Measurements from ENCODE around the gene KMT2B. TPM values are rescaled to one million over a fixed set of nuclear protein-coding genes. Genes with fewer than 3 reads are reported as not detected.
"Not testable (repeated sequence)": the region's sequence is repeated elsewhere in the genome, so short reads cannot be mapped to it uniquely, and the experiment has no call there.

Gene KMT2B
- polyA plus RNA-seq, 3 donors, result 31.2 to 39.1 (median 37.6) TPM

DNA sequence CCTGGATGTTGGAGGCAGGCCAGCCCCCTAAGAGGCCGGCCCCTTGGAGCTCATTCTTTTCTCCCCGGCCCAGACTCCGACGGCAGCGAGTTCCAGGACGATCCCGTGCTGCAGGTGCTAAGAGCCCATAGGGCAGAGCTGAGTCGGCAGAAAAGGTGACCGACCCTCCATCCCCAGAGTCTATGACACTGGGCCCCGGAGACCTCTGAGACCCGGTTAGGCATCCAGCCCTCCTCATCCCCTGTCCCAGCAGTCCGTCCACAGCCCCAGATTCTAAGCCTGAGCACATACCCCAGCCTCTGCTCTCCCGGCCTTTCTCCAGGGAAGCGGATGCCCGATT lies 50.2 kb downstream of the KMT2B start:
- DNase-seq (ENCODE audit: extremely low read depth in 1 of 11, low read depth in 9 of 11, low spot score in 4 of 11), result no peak

DNA sequence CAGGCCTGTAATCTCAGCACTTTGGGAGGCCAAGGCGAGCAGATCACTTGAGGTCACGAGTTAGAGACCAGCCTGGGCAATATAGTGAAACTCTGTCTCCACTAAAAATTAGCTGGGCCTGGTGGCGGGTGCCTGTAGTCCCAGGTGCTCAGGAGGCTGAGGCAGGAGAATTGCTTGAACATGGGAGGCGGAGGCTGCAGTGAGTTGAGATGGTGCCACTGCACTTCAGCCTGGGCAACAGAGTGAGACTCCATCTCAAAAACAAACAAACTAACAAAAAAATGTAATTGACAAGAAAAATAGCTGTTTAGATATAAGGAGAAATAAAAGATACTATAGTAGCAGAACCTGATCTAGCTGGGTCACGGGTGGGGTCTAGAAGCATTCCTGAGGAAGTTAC lies 54.6 kb downstream of the KMT2B start:
- DNase-seq (ENCODE audit: extremely low read depth in 1 of 11, low read depth in 9 of 11, low spot score in 4 of 11), result not testable (repeated sequence)

GRCh38 chr19:35773020-35773806 lies 55.4 kb downstream of the KMT2B start:
- no peak for DNase-seq (ENCODE audit: extremely low read depth in 1 of 11, low read depth in 9 of 11, low spot score in 4 of 11)

GRCh38 chr19:35774274-35775045 lies 56.7 kb downstream of the KMT2B start:
- DNase-seq (ENCODE audit: extremely low read depth in 1 of 11, low read depth in 9 of 11, low spot score in 4 of 11), result no peak

GRCh38 chr19:35775046-35775297 lies 57.2 kb downstream of the KMT2B start:
- DNase-seq (ENCODE audit: extremely low read depth in 1 of 11, low read depth in 9 of 11, low spot score in 4 of 11), result no peak

- DNase-seq (ENCODE audit: extremely low read depth in 1 of 11, low read depth in 9 of 11, low spot score in 4 of 11), result peak; percentile 91 to 98 (median 97)
These were observed 57.7 kb downstream of the KMT2B start, which contains the start of gene ARHGAP33 for GRCh38 chr19:35775298-35776101. ARHGAP33 (plus strand) TSS chr19:35775564; CDS start chr19:35775659, 95 bp downstream.

GRCh38 chr19:35776102-35776788 lies 58.4 kb downstream of the KMT2B start:
- no peak for DNase-seq (ENCODE audit: extremely low read depth in 1 of 11, low read depth in 9 of 11, low spot score in 4 of 11)

- DNase-seq (ENCODE audit: extremely low read depth in 1 of 11, low read depth in 9 of 11, low spot score in 4 of 11), result no peak
These were observed 59.5 kb downstream of the KMT2B start for GRCh38 chr19:35777086-35777841.

GRCh38 chr19:35777961-35778360 lies 60.2 kb downstream of the KMT2B start:
- no peak for DNase-seq (ENCODE audit: extremely low read depth in 1 of 11, low read depth in 9 of 11, low spot score in 4 of 11)

- DNase-seq (ENCODE audit: extremely low read depth in 1 of 11, low read depth in 9 of 11, low spot score in 4 of 11), result no peak
These were observed 61.2 kb downstream of the KMT2B start for GRCh38 chr19:35779033-35779432.

- DNase-seq (ENCODE audit: extremely low read depth in 1 of 11, low read depth in 9 of 11, low spot score in 4 of 11), result no peak
These were observed 62.3 kb downstream of the KMT2B start for GRCh38 chr19:35780058-35780457.

GRCh38 chr19:35780717-35781116 lies 62.9 kb downstream of the KMT2B start:
- DNase-seq (ENCODE audit: extremely low read depth in 1 of 11, low read depth in 9 of 11, low spot score in 4 of 11), result no peak

DNA sequence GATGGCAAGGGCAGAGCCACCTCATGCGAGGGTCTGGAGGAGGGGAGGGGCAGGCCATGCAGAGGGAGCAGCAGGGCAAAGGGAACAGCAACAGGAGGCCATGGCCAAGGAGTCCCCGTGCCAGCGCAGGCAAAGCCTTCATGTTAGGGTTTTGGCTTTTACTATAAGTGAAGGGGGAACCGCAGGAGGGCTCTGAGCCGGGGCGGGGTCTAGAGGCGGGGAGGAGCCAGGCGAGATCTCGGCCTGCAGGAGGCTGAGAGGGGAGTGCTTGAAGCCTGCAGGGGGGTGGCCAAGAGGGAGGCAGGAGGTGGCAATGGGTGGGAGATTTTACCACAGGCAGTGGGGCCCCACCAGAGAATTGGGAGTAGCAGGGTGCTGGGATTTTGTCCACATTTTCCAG lies 63.8 kb downstream of the KMT2B start:
- no peak for DNase-seq (ENCODE audit: extremely low read depth in 1 of 11, low read depth in 9 of 11, low spot score in 4 of 11)

- DNase-seq (ENCODE audit: extremely low read depth in 1 of 11, low read depth in 9 of 11, low spot score in 4 of 11), result no peak
These were observed 64.8 kb downstream of the KMT2B start for GRCh38 chr19:35782589-35782988.

DNA sequence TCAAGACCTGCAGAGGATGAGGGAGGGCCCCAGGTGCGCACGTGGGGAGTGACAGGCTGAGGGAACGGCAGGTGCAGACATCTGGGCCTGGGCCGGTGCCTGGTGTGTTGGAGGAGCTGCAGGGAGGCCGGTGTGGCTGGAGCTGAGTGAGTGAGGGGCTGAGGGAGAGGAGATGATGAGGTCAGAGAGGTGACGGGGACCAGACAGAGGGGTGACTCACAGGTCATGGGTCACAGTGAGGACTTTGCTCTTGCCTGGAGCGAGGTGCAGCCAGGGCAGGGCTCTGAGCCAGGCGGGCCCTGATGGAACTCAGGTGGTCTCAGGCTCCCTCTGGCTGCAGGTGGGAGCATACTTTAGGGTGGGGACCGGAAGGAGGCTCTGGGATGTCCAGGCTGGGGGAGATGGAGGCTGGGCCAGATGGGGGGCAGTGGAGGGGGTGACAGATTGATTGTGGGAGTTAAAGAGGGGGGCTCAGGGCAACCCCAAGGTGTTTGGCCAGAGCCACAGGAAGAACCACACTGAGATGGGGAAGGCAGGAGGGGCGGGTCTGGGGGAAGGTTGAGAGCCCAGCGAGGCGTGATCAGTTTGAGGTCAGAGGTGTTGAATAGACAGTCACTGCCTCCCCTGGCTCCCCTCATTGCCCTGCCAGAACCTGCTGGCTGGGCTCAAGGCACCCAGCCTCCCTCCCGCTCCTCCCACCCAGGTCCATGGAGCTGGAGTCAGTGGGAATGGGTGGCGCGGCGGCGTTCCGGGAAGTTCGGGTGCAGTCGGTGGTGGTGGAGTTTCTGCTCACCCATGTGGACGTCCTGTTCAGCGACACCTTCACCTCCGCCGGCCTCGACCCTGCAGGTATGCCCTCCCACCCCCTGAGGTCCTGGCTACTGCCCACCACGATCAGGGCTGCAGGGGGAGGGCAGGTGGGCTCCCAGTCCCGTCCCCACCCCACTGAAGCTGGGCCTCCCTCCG lies 65.9 kb downstream of the KMT2B start:
- no peak for DNase-seq (ENCODE audit: extremely low read depth in 1 of 11, low read depth in 9 of 11, low spot score in 4 of 11)

- DNase-seq (ENCODE audit: extremely low read depth in 1 of 11, low read depth in 9 of 11, low spot score in 4 of 11), result no peak
These were observed 66.9 kb downstream of the KMT2B start for GRCh38 chr19:35784503-35785338.

- DNase-seq (ENCODE audit: extremely low read depth in 1 of 11, low read depth in 9 of 11, low spot score in 4 of 11), result no peak
These were observed 67.5 kb downstream of the KMT2B start for GRCh38 chr19:35785339-35785627.
